HG02642 (cell line): ENCODE measurements around the gene TRERF1.
"Not testable (repeated sequence)": the region's sequence is repeated elsewhere in the genome, so short reads cannot be mapped to it uniquely, and the experiment has no call there.

Source experiments
- ATAC-seq: cut with Tn5 transposase; IDR thresholded peaks from one replicate; pipeline ENCODE4 v1.9.1; 2021; ENCODE audit warnings: mild to moderate bottlenecking; ENCODE audit not compliant: unreplicated experiment, poor library complexity

Gene TRERF1

DNA sequence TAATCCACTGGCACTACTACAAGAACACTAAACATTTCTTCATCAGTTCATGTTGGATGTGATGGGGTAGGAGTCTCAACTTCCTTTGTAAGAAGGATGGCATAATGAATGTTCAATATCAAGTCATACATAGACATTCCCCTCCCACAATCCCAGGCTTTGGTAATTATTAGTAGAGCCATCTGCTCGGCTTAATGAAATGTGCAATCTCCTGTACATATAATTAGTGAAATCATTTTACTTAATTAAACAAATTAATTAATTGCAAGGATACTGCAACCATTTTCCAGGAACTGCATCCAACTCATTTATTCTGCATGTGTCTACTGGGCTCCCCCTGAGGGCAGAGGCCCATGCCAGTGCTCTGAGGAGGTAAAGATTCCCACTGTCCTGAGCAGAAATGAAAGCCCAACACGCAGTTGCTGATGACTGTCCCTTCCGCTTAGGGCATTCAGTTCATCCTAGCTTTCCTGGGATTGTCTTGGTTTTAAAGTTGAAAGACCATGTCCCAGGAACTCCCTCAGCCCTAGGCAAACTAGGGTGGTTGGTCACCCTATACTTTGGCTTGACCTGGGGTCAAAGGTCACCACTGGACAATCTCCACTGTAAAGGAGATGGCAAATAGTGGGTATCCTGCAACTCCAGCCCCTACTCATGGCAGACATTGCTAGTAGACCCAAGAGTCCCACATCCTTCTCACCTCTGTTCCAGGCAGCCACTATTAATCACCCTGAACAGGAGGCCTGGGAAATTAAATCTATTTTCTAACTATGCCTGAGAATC is 109.8 kb downstream of the TRERF1 start:
- no peak for ATAC-seq

DNA sequence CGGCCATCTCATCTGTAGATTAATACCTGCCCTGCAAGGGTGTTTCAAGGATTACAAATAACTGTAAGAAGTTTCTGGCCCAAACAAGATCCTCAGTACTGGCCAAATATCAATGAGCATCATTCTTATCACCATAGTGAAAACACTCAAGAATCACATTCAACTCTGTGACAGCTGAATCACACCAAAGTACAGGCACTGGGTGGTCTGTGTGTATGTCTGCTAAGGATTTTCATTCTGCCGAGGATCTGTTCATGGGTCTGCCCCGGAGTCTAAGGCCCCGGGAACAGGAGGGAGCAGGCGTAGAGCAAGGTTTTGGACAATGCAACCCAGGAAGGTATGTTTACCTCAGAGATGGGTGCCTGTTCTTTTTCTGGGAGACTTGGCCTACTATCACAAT is 110.5 kb downstream of the TRERF1 start:
- no peak for ATAC-seq

DNA sequence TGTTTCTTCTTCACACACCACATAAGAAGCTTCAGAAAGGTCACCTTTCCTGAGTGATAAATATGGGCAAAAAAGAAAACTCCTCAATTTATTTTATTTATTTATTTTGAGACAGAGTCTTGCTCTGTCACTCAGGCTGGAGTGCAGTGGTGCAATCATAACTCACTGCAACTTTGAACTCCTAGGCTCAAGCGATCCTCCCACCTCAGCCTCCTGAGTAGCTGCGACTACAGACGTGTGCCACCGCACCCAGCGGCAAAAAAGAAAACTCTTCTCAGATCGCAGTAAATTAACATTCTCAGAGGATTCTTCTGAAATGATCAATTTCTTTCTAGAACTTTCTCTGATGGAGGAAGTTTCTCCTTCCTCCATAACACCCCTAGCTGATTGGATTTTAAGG is 111.2 kb downstream of the TRERF1 start:
- no peak for ATAC-seq

- no peak for ATAC-seq
These were observed 111.7 kb downstream of the TRERF1 start for GRCh38 chr6:42339991-42340401.

- no peak for ATAC-seq
These were observed 112.9 kb downstream of the TRERF1 start for GRCh38 chr6:42338744-42339222.

DNA sequence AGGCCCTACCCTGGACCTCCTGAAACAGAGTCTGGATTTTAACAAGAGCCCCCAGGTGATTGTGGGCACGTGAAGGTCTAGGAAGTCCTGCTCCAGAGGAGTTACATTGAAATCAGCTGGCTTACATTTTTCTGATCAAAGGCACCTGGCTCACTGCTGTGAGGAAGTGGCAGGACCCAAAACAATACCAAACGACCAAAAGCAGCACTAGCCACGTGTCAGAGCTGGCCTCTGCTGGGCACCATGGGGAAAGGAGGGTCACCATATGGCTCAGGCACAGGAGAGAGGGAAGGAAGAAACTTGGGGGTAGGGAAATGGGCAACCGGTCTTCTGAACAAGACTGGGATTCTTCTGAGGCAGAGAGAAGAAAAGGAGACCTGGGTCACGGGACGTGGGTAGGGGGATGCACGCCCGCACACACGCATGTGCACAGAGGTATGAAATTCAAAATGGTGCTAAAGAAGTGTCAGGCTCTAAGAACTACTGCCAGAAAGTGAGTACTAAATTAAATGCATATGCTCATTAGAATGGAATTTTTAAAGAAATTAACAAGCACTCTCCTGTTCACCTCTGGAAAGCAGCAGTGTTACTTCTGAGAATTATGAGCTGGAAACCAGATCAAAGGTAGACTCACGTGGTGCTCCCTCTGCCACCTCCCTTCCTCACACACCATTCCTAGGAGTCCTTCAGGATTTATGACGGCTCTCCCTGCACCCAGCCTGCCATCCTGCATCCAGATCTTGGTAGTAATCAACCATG is 113.6 kb downstream of the TRERF1 start:
- no peak for ATAC-seq

DNA sequence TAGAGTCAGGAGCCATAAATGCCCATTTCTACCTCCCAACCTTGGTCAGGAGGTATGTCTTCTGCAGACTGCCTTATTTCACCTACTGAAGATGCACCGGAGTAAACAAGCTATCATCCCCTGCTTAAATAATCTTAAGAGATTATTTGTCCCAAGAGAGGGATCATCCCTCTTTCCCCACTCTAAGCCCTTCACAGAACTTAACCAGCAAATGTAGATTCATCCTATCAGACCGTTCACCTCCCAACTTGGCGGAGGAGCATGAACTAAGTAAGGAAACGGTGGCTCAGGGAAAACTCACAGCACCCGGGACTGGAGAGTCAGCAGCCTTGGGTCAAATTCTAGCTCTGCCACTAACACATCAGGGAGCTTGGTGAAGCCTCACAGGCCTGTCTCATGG is 115.3 kb downstream of the TRERF1 start:
- no peak for ATAC-seq

DNA sequence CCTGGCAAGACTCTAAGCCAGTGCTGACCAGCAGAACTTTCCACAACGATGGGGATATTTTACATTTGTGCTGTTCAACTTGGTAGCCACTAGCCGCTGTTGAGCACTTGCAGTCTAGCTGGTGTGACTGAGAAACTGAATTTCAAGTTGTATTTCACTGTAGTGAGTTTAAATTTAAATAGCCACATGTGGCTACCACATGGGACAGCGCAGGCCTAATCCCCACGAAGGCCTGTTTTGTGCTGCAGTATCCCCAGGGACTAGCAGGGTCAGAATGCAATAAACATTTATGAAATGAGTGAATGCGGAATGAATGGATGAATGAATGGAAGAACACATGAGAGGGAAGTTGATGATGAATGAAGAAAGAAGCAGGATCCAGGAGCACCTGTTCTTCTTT is 115.8 kb downstream of the TRERF1 start:
- no peak for ATAC-seq

GRCh38 chr6:42334870-42335269 is 116.9 kb downstream of the TRERF1 start:
- ATAC-seq: no peak

DNA sequence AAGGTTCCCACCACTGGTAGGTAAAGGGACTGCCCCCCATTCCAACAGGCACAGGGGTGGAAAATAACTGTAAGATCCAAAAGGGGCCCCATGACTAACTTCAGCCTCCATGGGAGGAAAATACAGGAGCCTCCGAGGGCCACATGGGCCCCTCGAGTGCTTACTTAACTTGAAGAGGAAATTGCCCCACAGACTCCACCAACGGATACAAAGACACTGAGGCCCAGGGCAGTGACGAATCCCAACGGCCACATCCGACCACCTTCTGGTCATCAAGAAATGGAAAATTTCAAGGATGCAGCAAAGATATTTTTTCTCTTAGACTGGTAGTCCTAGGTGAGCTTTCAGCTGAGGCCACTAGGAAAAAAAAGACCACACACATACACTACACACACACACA is 118.1 kb downstream of the TRERF1 start:
- ATAC-seq: no peak

DNA sequence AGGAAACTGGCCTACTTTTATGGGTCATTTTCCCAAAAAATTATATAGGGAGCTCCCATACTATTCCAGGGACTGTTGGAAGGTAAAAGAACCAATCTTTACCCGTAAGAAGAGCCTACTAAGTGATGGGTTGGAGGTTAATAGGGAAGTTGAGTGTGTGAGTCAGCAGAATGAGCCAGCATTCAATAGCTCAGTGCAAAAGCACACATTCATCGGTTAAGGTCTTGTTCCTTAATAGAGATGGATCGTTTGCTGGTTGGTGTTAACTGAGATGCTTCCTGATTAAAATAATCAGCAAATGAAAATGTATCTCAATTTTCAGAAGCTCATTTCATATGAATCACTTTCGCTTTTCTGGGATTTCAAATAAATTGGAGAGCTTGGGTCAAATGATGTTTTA is 118.8 kb downstream of the TRERF1 start:
- no peak for ATAC-seq

- ATAC-seq: no peak
These were observed 120.7 kb downstream of the TRERF1 start for GRCh38 chr6:42331019-42331418.

- no peak for ATAC-seq
These were observed 125.5 kb downstream of the TRERF1 start for GRCh38 chr6:42326248-42326647.

GRCh38 chr6:42324656-42325324 is 126.9 kb downstream of the TRERF1 start:
- not testable (repeated sequence) for ATAC-seq

DNA sequence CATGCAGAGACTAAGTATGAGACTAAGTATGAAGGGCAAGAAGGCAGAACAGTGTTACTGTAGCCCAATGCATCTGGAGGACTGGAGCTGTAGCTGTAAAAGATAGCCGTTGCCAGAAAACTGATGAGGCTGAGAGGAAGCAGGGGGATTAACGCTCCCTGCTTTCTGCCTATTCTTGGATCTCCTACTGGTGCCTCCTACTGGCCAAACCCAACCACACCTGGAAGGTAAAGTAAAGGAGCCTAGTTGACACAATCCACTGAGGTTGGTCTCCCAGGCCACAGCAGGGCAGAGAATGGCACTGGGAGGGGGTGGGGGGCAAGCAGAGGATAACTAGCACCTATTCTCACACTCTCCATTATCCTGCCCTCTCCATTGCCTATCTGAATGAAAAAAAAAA is 129.1 kb downstream of the TRERF1 start:
- ATAC-seq: no peak

DNA sequence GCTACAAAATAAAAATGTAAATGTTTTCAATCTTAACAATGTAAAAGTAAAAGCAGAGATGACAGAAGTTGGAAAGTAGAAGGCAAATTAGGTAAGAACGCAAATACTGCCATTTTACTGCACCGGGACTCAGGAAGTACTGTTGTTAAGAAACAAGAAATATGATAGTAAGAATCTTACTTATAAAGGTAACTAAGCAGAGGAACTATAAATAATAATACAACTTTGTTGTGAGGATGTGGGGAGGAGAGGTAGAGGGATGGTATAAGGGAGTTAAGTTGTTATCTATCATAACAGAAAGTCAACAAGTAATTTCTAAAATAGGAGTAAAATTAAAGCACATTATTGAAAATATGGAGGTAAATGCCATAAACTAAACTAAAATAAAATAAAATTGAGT is 129.8 kb downstream of the TRERF1 start:
- ATAC-seq: no peak

GRCh38 chr6:42320762-42321161 is 131.0 kb downstream of the TRERF1 start:
- ATAC-seq: no peak

- no peak for ATAC-seq
These were observed 133.2 kb downstream of the TRERF1 start for GRCh38 chr6:42318480-42318879.

- no peak for ATAC-seq
These were observed 134.7 kb downstream of the TRERF1 start for GRCh38 chr6:42316981-42317380.

DNA sequence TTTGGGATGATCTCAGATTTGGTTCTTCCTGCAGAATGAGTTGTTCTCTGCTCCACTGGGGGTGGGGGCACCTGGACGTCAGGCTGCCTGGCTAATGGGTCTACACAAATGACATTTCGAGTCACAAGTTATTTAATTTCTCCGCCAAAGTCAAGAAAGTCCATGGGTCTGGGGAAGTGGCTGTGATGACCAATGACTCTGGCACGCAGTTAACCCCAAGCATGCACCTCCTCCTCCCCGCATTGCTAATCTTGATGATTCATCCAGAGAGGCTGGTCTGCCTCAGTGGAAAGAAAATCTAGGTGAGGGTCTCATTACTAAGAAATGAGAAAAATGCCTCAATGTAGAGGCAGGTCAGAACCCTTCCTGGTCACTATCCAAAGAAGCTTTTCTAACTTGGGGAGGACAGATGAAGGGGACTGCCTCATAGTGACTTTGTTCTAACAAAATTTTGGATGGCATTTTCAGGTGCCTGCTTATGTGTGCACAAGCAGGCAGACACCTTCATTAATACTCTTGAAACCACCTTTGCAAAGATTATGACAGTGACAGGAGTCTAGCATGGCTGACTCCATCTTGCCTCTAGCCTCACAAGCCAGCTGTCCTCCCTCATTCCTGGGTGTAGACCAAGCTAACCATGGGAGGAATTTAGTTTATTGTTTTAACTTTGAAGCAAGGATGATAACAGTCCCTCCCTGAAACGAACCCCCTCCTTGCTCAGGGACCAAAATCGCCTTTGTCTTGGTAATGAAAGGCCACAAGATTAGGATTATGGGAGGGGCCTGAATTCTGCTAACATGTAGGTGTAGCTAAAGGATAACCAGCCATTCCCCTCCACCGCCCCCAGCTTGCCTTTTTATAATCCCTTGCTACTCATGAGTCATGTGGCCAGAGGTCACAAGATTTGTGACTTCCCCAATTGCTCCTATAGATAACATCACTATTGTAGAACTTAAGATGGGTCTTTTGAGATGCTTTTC is 135.4 kb downstream of the TRERF1 start:
- ATAC-seq: no peak
